H1 (cell line): Measurements from ENCODE around the gene FAM50A. TPM values are rescaled to one million over a fixed set of nuclear protein-coding genes. Genes with fewer than 3 reads are reported as not detected.

Experiments used
- CTCF ChIA-PET: fragments of 300-600 bp; sonication (Branson Sonifier 250); formaldehyde crosslinking; loops from one replicate; lab custom pipeline; 2021; ENCODE audit not compliant: partially characterized antibody; lab: Charles Lee
- POLR2A ChIA-PET: fragments of 300-600 bp; sonication (Branson Sonifier 250); formaldehyde crosslinking; loops from one replicate; lab custom pipeline; 2021; ENCODE audit warnings: inconsistent platforms; ENCODE audit not compliant: partially characterized antibody; lab: Charles Lee
- DNase-seq, 2 experiments: peaks; one replicate each; pipeline versions ENCODE4 v3.0.0 to v3.0.0-alpha.2; 2010 to 2022; ENCODE audit warnings: low spot score in 2 of 2, low read depth in 1 of 2, mixed read lengths in 1 of 2
- FAIRE-seq: peaks from 2 replicates; lab custom pipeline; 2011; peaks lifted over from hg19 to GRCh38; lab: Jason Lieb, UNC
- H2AFZ ChIP-seq: 2 replicates; pipeline ENCODE4 v1.8.1; 2012; ENCODE audit warnings: low read length, inconsistent platforms
- H2AK5ac ChIP-seq: 2 replicates; pipeline ENCODE4 v1.6.1; 2013; ENCODE audit warnings: low read depth, low read length
- H2BK120ac ChIP-seq: replicated peaks from 2 replicates; pipeline ENCODE3; 2013; ENCODE audit warnings: low read depth, low read length, inconsistent platforms
- H2BK12ac ChIP-seq: 2 replicates; pipeline ENCODE4 v1.6.1; 2013; ENCODE audit warnings: low read depth, low read length
- H2BK15ac ChIP-seq: 2 replicates; pipeline ENCODE4 v1.6.1; 2013; ENCODE audit warnings: low read length
- H2BK20ac ChIP-seq: 2 replicates; pipeline ENCODE4 v1.6.1; 2013; ENCODE audit warnings: low read length
- H2BK5ac ChIP-seq: 2 replicates; pipeline ENCODE4 v1.6.1; 2013; ENCODE audit warnings: low read depth, low read length
- H3K14ac ChIP-seq: 2 replicates; pipeline ENCODE4 v1.6.1; 2013; ENCODE audit warnings: inconsistent platforms; ENCODE audit not compliant: insufficient read length
- H3K18ac ChIP-seq: 2 replicates; pipeline ENCODE4 v1.6.1; 2013; ENCODE audit warnings: low read length; ENCODE audit errors: extremely low read depth
- H3K23ac ChIP-seq: 2 replicates; pipeline ENCODE4 v1.6.1; 2013; ENCODE audit warnings: inconsistent platforms; ENCODE audit not compliant: insufficient read length
- H3K23me2 ChIP-seq: 2 replicates; pipeline ENCODE4 v1.6.1; 2013; ENCODE audit warnings: low read depth, low read length
- H3K27ac ChIP-seq: 2 replicates; pipeline ENCODE4 v1.6.1; 2011; ENCODE audit warnings: low read depth, low read length, inconsistent platforms
- H3K27me3 ChIP-seq, 4 experiments: replicated peaks in 1 of 4; 1 replicate in 1 of 4; 2 replicates in 3 of 4; pipeline versions ENCODE4 v1.6.1 to v1.8.1; 2011 to 2013; ENCODE audit warnings: low read length in 3 of 4, mild to moderate bottlenecking in 3 of 4, inconsistent platforms in 2 of 4, mixed read lengths in 2 of 4, moderate library complexity in 1 of 4; ENCODE audit not compliant: control insufficient read depth in 3 of 4, insufficient read depth in 3 of 4; ENCODE audit errors: extremely low read depth in 1 of 4
- H3K36me3 ChIP-seq, 4 experiments: 2 replicates each; pipeline versions ENCODE4 v1.6.1 to v1.8.1; 2011 to 2013; ENCODE audit warnings: mild to moderate bottlenecking in 4 of 4, low read length in 3 of 4, moderate library complexity in 2 of 4, control low read depth in 1 of 4, inconsistent platforms in 1 of 4; ENCODE audit not compliant: insufficient read depth in 4 of 4, control insufficient read depth in 2 of 4
- H3K4ac ChIP-seq: replicated peaks from 2 replicates; pipeline ENCODE3; 2013; ENCODE audit warnings: low read length, low read depth, mixed read lengths, inconsistent platforms; ENCODE audit not compliant: insufficient read length
- H3K4me1 ChIP-seq, 4 experiments: replicated peaks in 1 of 4; 1 replicate in 1 of 4; 2 replicates in 3 of 4; pipeline versions ENCODE4 v1.6.1 to v1.8.1; 2011 to 2013; ENCODE audit warnings: low read length in 3 of 4, inconsistent platforms in 2 of 4, mixed read lengths in 1 of 4; ENCODE audit not compliant: insufficient read depth in 4 of 4, control insufficient read depth in 3 of 4
- H3K4me2 ChIP-seq, 2 experiments: 2 replicates each; pipeline versions ENCODE4 v1.6.1 to v1.8.1; 2011 to 2013; ENCODE audit warnings: low read depth in 2 of 2, low read length in 2 of 2, control low read depth in 1 of 2, inconsistent platforms in 1 of 2, mild to moderate bottlenecking in 1 of 2; ENCODE audit not compliant: insufficient read depth in 1 of 2
- H3K4me3 ChIP-seq, 4 experiments: fragments of 200-600, 300-600 bp in 1 of 4; sonication (generic), shearing (Covaris generic), sonication (Bioruptor Twin) in 1 of 4; 2 replicates each; pipeline versions ENCODE4 v1.5.1 to v1.8.1; 2011 to 2016; ENCODE audit warnings: low read length in 4 of 4, low read depth in 3 of 4, control low read depth in 2 of 4, inconsistent platforms in 2 of 4, mild to moderate bottlenecking in 2 of 4, mixed read lengths in 1 of 4, moderate library complexity in 1 of 4; ENCODE audit not compliant: insufficient read depth in 2 of 4; ENCODE audit errors: extremely low read depth in 1 of 4
- H3K56ac ChIP-seq: replicated peaks from 2 replicates; pipeline ENCODE3; 2013; ENCODE audit warnings: low read depth, mild to moderate bottlenecking, mixed read lengths, low read length, inconsistent platforms; ENCODE audit not compliant: insufficient read length
- H3K79me1 ChIP-seq: 2 replicates; pipeline ENCODE4 v1.6.1; 2013; ENCODE audit warnings: low read depth, low read length, control low read depth
- H3K79me2 ChIP-seq, 2 experiments: 2 replicates each; pipeline versions ENCODE4 v1.6.1 to v1.8.1; 2012 to 2013; ENCODE audit warnings: low read length in 2 of 2, mild to moderate bottlenecking in 2 of 2, inconsistent platforms in 1 of 2; ENCODE audit not compliant: insufficient read depth in 2 of 2, control insufficient read depth in 1 of 2
- H3K9ac ChIP-seq, 4 experiments: replicated peaks in 1 of 4; 1 replicate in 1 of 4; 2 replicates in 3 of 4; pipeline versions ENCODE4 v1.6.1 to v1.8.1; 2011 to 2013; ENCODE audit warnings: low read depth in 3 of 4, low read length in 3 of 4, control low read depth in 2 of 4, mild to moderate bottlenecking in 2 of 4, moderate library complexity in 2 of 4, inconsistent platforms in 1 of 4; ENCODE audit errors: extremely low read depth in 1 of 4
- H3K9me3 ChIP-seq, 2 experiments: 2 replicates each; pipeline versions ENCODE4 v1.6.1 to v1.8.1; 2012 to 2013; ENCODE audit warnings: mild to moderate bottlenecking in 2 of 2, moderate library complexity in 2 of 2, control low read depth in 1 of 2, inconsistent platforms in 1 of 2, low read depth in 1 of 2, low read length in 1 of 2, mixed read lengths in 1 of 2; ENCODE audit not compliant: insufficient read depth in 2 of 2
- H4K20me1 ChIP-seq, 2 experiments: replicated peaks in 1 of 2; 2 replicates each; pipeline versions ENCODE3 to v1.8.1; 2011 to 2013; ENCODE audit warnings: inconsistent platforms in 2 of 2, low read length in 2 of 2, mild to moderate bottlenecking in 1 of 2; ENCODE audit not compliant: insufficient read depth in 2 of 2, control insufficient read depth in 1 of 2
- H4K5ac ChIP-seq: 2 replicates; pipeline ENCODE4 v1.6.1; 2013; ENCODE audit warnings: low read length, low read depth, mixed read lengths, inconsistent platforms; ENCODE audit not compliant: insufficient read length
- H4K8ac ChIP-seq: 2 replicates; pipeline ENCODE4 v1.8.0; 2013; ENCODE audit warnings: mild to moderate bottlenecking, moderate library complexity, low read length, inconsistent platforms; ENCODE audit not compliant: insufficient read depth; ENCODE audit errors: extremely low read depth
- H4K91ac ChIP-seq: replicated peaks from 2 replicates; pipeline ENCODE3; 2013; ENCODE audit warnings: low read length, mixed read lengths, inconsistent platforms; ENCODE audit not compliant: insufficient read length
- PHF8 ChIP-seq: fragments of 200-600 bp; sonication (generic); conservative IDR thresholded peaks from 2 replicates; pipeline ENCODE4 v1.7.1; 2012; ENCODE audit warnings: low read depth, mild to moderate bottlenecking, inconsistent platforms, low read length, moderate library complexity
- RXRA ChIP-seq: IDR thresholded peaks from 2 replicates; pipeline ENCODE4 v1.6.1; 2011; ENCODE audit warnings: low read depth, mild to moderate bottlenecking, low read length, moderate library complexity; ENCODE audit not compliant: insufficient read depth
- WGBS, 2 experiments: shearing (Covaris generic) in 1 of 2; methylation state at CpG; one replicate each; pipeline versions ENCODE4 v1.1.6 to v1.1.7; 2013 to 2015; ENCODE audit warnings: low lambda C conversion rate in 2 of 2, mixed read lengths in 2 of 2, inconsistent platforms in 1 of 2, low coverage in 1 of 2, missing lambda C conversion rate in 1 of 2; ENCODE audit not compliant: insufficient replicate concordance in 2 of 2, insufficient coverage in 1 of 2, insufficient read length in 1 of 2; ENCODE audit errors: extremely low coverage in 1 of 2, missing lambda C conversion rate in 1 of 2; 5-methylcytosine and 5-hydroxymethylcytosine counted together
- polyA plus RNA-seq, 7 experiments: library from polyadenylated mRNA; depleted of rRNA in 3 of 7; stranded (reverse) in 5 of 7; unstranded in 2 of 7; fragments of >200 nt in 5 of 7; fragments of 200-250 nt in 2 of 7; gene quantifications; 1 replicate in 5 of 7; 2 replicates in 1 of 7; 4 replicates in 1 of 7; pipeline versions ENCODE4 v1.2.1 to v1.2.3, GENCODE V29; 2011 to 2013; ENCODE audit warnings: missing spikeins in 2 of 7, mixed read lengths in 2 of 7
- total RNA-seq: library from RNA; stranded (reverse); fragmentation: NEBNext Ultra II Directional; extraction: Animal tissue kit (Norgen Biotek cat#: 25700); gene quantifications from 2 replicates; pipeline ENCODE4 v1.2.1, GENCODE V29; 2021

Gene FAM50A
- total and polyA plus RNA-seq, 2 of the 8 experiments (the other 6 are each of a cell fraction or from before 2014, with no cell fraction given), result 30.7 to 48.7 TPM

DNA sequence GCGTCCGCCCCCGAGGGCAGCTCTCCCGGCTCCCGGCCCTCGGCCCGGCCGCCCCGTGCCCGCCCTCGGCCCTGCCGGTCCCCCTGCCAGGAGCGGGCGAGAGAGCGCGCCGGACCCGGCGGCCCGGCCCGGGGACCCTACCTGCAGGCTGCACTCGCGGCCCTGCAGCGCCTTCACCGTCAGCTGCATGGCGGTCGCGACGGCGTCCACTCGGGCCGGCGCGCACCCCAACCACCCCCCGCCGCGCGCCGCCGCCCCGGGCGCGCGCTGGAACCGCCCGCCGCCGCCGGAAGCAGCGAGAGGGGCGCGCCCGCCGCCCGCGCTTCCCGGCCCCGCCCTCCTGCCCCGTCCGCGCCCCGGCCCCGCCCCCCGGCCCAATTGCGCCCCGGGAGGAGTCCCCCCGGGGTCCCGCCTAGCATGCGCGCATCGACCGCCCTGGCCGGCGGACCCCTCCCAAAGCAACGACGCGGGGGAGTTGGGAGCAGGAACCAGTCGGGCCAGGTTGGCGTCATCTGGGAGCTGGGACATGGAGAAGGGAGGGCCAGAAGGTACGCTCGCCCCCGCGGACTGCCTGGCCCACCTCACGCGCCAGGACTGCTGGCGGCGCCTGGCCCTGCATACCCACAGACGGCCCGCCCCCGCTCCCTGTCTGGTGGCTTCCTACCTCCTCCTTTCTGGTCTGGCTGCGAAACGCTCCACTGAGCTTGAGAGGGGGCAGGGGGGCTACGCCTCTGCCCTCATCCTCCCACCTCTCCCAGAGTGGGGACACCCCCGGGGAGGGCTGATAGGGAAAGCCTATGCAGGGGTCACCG, 42.7 kb downstream of the FAM50A start, which contains the start of gene UBL4A:
Gene UBL4A, minus strand, starts transcription at position 220 of the 812 bp plus-strand sequence. Its CDS starts 31 bp downstream, at position 189.
- no peak within 1 kb of the TSS for H2AK5ac ChIP-seq
- DNase-seq (peak in 1 of 2 experiments; percentile 55), FAIRE-seq (no peak)
- no peak within 1 kb of the TSS for H2AFZ ChIP-seq
- ChIA-PET POLR2A (interaction anchor here (0.9 to 2.3 kb wide), 9 partner anchors 10 to 116 kb away, joined by 4 to 8 read pairs (median 5); partner anchors contain the start of gene RPL10), CTCF (interaction anchor here (0.9 to 2.3 kb wide), 2 partner anchors 41 to 61 kb away, joined by 3 to 5 read pairs; no protein-coding TSS in a partner anchor)
- H3K23me2 ChIP-seq, result no peaks in the 10 kb centered on the region; the same call in 1 of the 2 replicates
- no peak within 1 kb of the TSS for H3K14ac ChIP-seq
- H2BK15ac ChIP-seq, result no peak within 1 kb of the TSS
- no peak within 1 kb of the TSS; the same call in none of the 2 replicates for H4K8ac ChIP-seq
- no peaks in the 10 kb centered on the region for H3K79me2 ChIP-seq
- no peak within 1 kb of the TSS for H2BK5ac ChIP-seq
- TF ChIP-seq PHF8 (0 out of 2 replicates have a peak, but pooled peaks have one; percentile 46), RXRA (no peak)
- H3K27me3 ChIP-seq, result no peaks in the 10 kb centered on the region; a peak in 1 of 7 replicates
- peak within 1 kb of the TSS; percentile 9 to 47 (median 27); a peak in 5 of 7 replicates for H3K9ac ChIP-seq
- 83% methylated on average over 3 of the region's 95 CpGs; no CpG with 5 or more reads in 1 of the 2 experiments for WGBS, 2 experiments
- H2BK12ac ChIP-seq, result no peak within 1 kb of the TSS
- no peaks in the 10 kb centered on the region for H3K9me3 ChIP-seq
- peak within 1 kb of the TSS; percentile 66 for H4K5ac ChIP-seq
- no peak within 1 kb of the TSS for H2BK120ac ChIP-seq
- peaks cover 0 to 12% (median 3%) of the 10 kb centered on the region in 4 experiments; a peak in 4 of 7 replicates for H3K4me1 ChIP-seq
- H3K27ac ChIP-seq, result no peak within 1 kb of the TSS
- peak within 1 kb of the TSS; percentile 46 for H3K56ac ChIP-seq
- no peak within 1 kb of the TSS for H3K23ac ChIP-seq
- H4K91ac ChIP-seq, result no peak within 1 kb of the TSS
- peaks cover 0 to 13% (median 0%) of the 10 kb centered on the region in 4 experiments; a peak in 2 of 8 replicates for H3K36me3 ChIP-seq
- H3K4me3 ChIP-seq, result peak within 1 kb of the TSS; percentile 37 to 81 (median 58)
- peaks cover 1 to 2% of the 10 kb centered on the region in 2 experiments for H4K20me1 ChIP-seq
- H3K18ac ChIP-seq, result no peak within 1 kb of the TSS; the same call in 1 of the 2 replicates
- peak within 1 kb of the TSS; percentile 68 for H3K4me2 ChIP-seq
- H3K79me1 ChIP-seq, result no peaks in the 10 kb centered on the region
- no peak within 1 kb of the TSS for H2BK20ac ChIP-seq
- peak within 1 kb of the TSS; percentile 38 for H3K4ac ChIP-seq
